Heart right ventricle (tissue), 16 donors: ENCODE results near the gene FAM53C. TPM values are rescaled to one million over a fixed set of nuclear protein-coding genes. Genes with fewer than 3 reads are reported as not detected.

ENCODE experiments used
- ATAC-seq, 8 donors: fragments of 200-7000 bp; cut with Tn5 transposase; one replicate each; pipeline ENCODE4 v1.9.1; 2020; ENCODE audit warnings: mild to moderate bottlenecking in 8 of 8, moderate library complexity in 8 of 8, moderate number of reproducible peaks in 1 of 8
- DNase-seq, 2 donors: peaks; one replicate each; pipeline ENCODE4 v3.0.0-alpha.2; 2020
- H3K27ac ChIP-seq, 10 donors: fragments of 200-600 bp; sonication (generic) in 2 of 10; one replicate each; pipeline versions ENCODE4 v1.5.0 to v1.8.0; 2020 to 2022; ENCODE audit warnings: mild to moderate bottlenecking in 3 of 10
- H3K27me3 ChIP-seq, 7 donors: fragments of 200-600 bp; one replicate each; pipeline ENCODE4 v1.8.0; 2021 to 2022; ENCODE audit warnings: mild to moderate bottlenecking in 2 of 7
- H3K36me3 ChIP-seq, 9 donors: fragments of 200-600 bp; sonication (generic) in 1 of 9; one replicate each; pipeline versions ENCODE4 v1.5.0 to v1.8.0; 2020 to 2022; ENCODE audit warnings: mild to moderate bottlenecking in 2 of 9
- H3K4me1 ChIP-seq, 9 donors: fragments of 200-600 bp; sonication (generic) in 1 of 9; one replicate each; pipeline versions ENCODE4 v1.5.0 to v1.8.0; 2020 to 2022; ENCODE audit warnings: mild to moderate bottlenecking in 4 of 9
- H3K4me3 ChIP-seq, 10 donors: fragments of 200-600 bp; sonication (generic) in 2 of 10; one replicate each; pipeline versions ENCODE4 v1.5.0 to v1.8.0; 2020 to 2022; ENCODE audit warnings: mild to moderate bottlenecking in 7 of 10, moderate library complexity in 2 of 10
- H3K9me3 ChIP-seq, 11 donors: fragments of 200-600 bp in 10 of 11; sonication (generic) in 2 of 11; one replicate each; pipeline versions ENCODE4 v1.5.0 to v1.8.0; 2013 to 2022; ENCODE audit warnings: mild to moderate bottlenecking in 2 of 11, control low read depth in 1 of 11, moderate library complexity in 1 of 11
- CTCF ChIP-seq, 9 donors: fragments of 200-600 bp; sonication (generic) in 2 of 9; IDR thresholded peaks; one replicate each; pipeline versions ENCODE4 v1.5.0 to v1.8.0; 2021 to 2022; ENCODE audit warnings: antibody characterized with exemption in 9 of 9, mild to moderate bottlenecking in 5 of 9, moderate library complexity in 1 of 9
- WGBS, 2 donors: extraction: QIAGEN DNeasy Blood & Tissue Kit; methylation state at CpG; one replicate each; pipeline ENCODE4 v1.1.7; 2013; ENCODE audit warnings: inconsistent platforms in 1 of 2; 5-methylcytosine and 5-hydroxymethylcytosine counted together
- intact Hi-C, 10 donors: fragments of 100-400 bp; cut with DNase I; formaldehyde crosslinking; loops; one replicate each; pipeline versions ENCODE4 v1.11.1 to v1.14.2; 2022
- polyA plus RNA-seq, 2 donors: library from polyadenylated mRNA; stranded (reverse); fragments of 200-250 nt; gene quantifications; one replicate each; pipeline ENCODE4 v1.2.3, GENCODE V29; 2013
- total RNA-seq, 10 donors: library from RNA; stranded (reverse); fragmentation: NEBNext Ultra II Directional in 3 of 10; extraction: Animal tissue kit (Norgen Biotek cat#: 25700) in 3 of 10; gene quantifications; one replicate each; pipeline versions ENCODE4 v1.2.1 to v1.2.4, GENCODE V29; 2021 to 2023
- donor health status: Arrhythmogenic right ventricular cardiomyopathy.
- donor health status: ischemic (EF 13 %, LVEDD 7.1; RV severe dilation, severe dysfunction).
- donor health status: healthy with polysubstance abuse.
- donor health status: DM: no; HTN: yes; CAD: no.
- donor health status: DM: no; HTN: no; CAD: no.
- donor health status: ischemic (EF 25% LVEDD 6.9; RV normal size, moderate dysfunction).
- donor health status: ischemic (EF 25% LVEDD 5.7; RV mildly dilated, moderate dysfunction).
- donor health status: healthy.
- donor health status: DM: yes; HTN: yes; CAD: no.
- donor health status: Ischemic cardiomyopathy.
- donor health status: ischemic (EF 35%, LVEDD 5.7; RV mildly dilated, moderate dysfunction).
- donor health status: nonischemic (EF 11% LVEDD 7.7; RV severe dilation, severe dysfunction).
- donor health status: DM: yes; HTN: yes; CAD: no.
- donor health status: PGD.
- donor health status: ischemic (EF 29% LVEDD 5.4; RV normal size, mild dysfunction).
- donor health status: nonischemic (EF 23%, LVEDD 6.1; RV moderate dilation, normal function).

The FAM53C gene
- total and polyA plus RNA-seq, 12 donors: 8.8 to 29.9 (median 24.2) TPM

DNA sequence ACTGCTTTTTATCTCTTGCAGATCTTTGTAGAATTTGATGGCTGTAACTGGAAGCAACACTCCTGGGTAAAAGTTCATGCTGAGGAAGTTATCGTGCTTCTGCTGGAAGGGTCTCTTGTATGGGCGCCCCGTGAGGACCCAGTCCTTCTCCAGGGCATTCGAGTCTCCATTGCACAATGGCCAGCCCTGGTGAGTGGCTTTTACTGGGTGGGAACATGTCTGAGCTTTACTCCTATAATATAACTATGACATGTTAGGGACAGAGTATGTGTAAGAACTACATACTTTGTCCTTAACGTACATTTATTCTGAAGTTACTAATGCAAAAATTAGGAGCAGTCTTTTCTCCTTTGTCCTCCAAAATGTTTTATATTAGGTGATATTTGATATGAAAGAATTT lies 34.6 kb downstream of the FAM53C start:
- Histone ChIP-seq H3K36me3 (peaks cover 0 to 52% (median 28%) of the 10 kb centered on the region in 9 donors), H3K27me3 (no peaks in the 10 kb centered on the region), H3K4me3 (no peak overlapping the region), H3K9me3 (no peaks in the 10 kb centered on the region), H3K4me1 (peaks cover 5 to 55% (median 47%) of the 10 kb centered on the region in 9 donors), H3K27ac (no peak overlapping the region)
- no peak for TF ChIP-seq CTCF (IDR thresholded peaks at IDR 0.05)
- intact Hi-C loops: no loop called here
- 62 to 83% methylated on average over 5 of the region's 5 CpGs for WGBS, 2 donors
- ATAC-seq (no peak), DNase-seq (no peak)

- Histone ChIP-seq H3K36me3 (peaks cover 0 to 100% (median 68%) of the 10 kb centered on the region in 9 donors), H3K27me3 (no peaks in the 10 kb centered on the region), H3K9me3 (no peaks in the 10 kb centered on the region), H3K27ac (no peak overlapping the region), H3K4me3 (no peak overlapping the region), H3K4me1 (peaks cover 0 to 6% (median 0%) of the 10 kb centered on the region in 9 donors)
- ATAC-seq (no peak), DNase-seq (no peak)
- TF ChIP-seq CTCF (IDR thresholded peaks at IDR 0.05): no peak
- WGBS, 2 donors: 98% methylated on average over 8 of the region's 8 CpGs
- intact Hi-C loops: no loop called here
These were observed 44.3 kb downstream of the FAM53C start for GRCh38 chr5:138382347-138382746.

DNA sequence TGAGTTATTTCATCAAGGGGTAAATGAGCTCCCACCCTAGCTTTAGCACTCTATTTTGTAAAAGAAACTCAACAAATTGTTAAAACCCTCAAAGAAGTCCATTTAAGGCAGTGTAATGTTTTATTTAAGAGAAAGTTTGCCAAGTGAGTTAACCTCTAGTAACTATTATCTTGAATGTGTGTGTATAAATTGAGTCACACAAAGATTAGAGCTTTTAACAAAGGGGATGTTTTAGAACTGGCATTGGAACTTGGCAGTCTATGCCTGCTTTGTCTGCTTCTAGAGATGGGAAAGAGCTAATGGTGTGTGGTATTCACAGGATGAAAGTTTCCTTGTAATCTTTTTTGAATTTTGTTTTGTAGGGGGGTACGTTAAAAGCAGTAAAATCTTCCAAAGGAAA lies 47.6 kb downstream of the FAM53C start:
- peaks cover 0 to 98% (median 40%) of the 10 kb centered on the region in 9 donors for H3K36me3 ChIP-seq
- no peak for DNase-seq
- no peak overlapping the region for H3K4me3 ChIP-seq
- no peaks in the 10 kb centered on the region for H3K9me3 ChIP-seq
- peak in 1 of 8 donors; percentile 36 for ATAC-seq
- peaks cover 0 to 8% (median 0%) of the 10 kb centered on the region in 9 donors for H3K4me1 ChIP-seq
- no peak for TF ChIP-seq CTCF (IDR thresholded peaks at IDR 0.05)
- 92 to 94% methylated on average over 1 of the region's 1 CpG for WGBS, 2 donors
- intact Hi-C loops: no loop called here
- no peak overlapping the region for H3K27ac ChIP-seq
- H3K27me3 ChIP-seq: no peaks in the 10 kb centered on the region

- Histone ChIP-seq H3K4me3 (no peak overlapping the region), H3K9me3 (no peaks in the 10 kb centered on the region), H3K4me1 (peaks cover 0 to 15% (median 0%) of the 10 kb centered on the region in 9 donors), H3K27ac (peak overlapping the region in 1 of 10 donors; percentile 31), H3K36me3 (peaks cover 0 to 98% (median 42%) of the 10 kb centered on the region in 9 donors), H3K27me3 (no peaks in the 10 kb centered on the region)
- DNase-seq (no peak), ATAC-seq (peak in 1 of 8 donors; percentile 39)
- intact Hi-C loops: no loop called here
- 85 to 88% methylated on average over 10 of the region's 10 CpGs for WGBS, 2 donors
- TF ChIP-seq CTCF (IDR thresholded peaks at IDR 0.05): no peak
These were observed 48.2 kb downstream of the FAM53C start for GRCh38 chr5:138386290-138386689.
